Stimulated activated CD4-positive, alpha-beta T cell treated with anti-CD3 and anti-CD28 coated beads, Interleukin-2, amount 100 ng/mL, for 24 hours (primary cell): Measurements from ENCODE around the gene NUDT15.
"Not testable (repeated sequence)": the region's sequence is repeated elsewhere in the genome, so short reads cannot be mapped to it uniquely, and the experiment has no call there.

Source experiments
- DNase-seq, 2 donors: peaks; one replicate each; pipeline ENCODE4 v3.0.0-alpha.2; 2020

Gene NUDT15

DNA sequence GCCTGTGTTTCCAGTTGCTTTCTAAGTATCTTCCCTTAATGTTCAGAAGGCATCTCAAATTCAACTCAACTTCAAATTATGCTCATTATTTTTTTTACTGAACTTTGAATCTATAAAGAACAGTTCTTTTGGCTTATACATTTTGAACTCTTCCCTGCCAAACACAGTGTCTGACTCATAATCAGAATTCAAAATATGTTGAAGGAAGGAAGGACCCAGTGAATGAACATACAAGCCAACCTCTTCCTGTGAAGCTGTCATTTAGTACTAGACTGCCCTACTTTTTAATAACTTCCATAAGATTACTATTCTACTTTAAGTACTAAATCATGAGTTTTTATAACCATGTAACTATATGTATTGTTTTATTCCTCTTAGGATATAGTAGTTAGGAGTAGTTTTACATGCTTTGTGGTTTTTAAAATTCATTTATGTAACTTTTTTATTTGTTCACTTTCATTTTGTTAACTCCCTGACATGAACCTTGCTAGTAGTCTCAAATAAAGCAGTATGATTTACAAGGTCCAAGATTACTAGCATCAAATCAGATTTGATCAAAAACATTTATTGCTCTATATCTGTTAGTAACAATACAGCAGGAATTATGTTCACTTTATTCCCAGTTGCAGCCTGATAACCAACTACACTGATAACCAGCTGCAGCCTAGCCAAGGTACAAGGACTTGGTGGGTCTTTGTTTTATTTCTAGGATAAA lies 6.4 kb downstream of the NUDT15 start:
- no peak for DNase-seq

- no peak for DNase-seq
These were observed 13.0 kb downstream of the NUDT15 start for GRCh38 chr13:48050550-48050949.

DNA sequence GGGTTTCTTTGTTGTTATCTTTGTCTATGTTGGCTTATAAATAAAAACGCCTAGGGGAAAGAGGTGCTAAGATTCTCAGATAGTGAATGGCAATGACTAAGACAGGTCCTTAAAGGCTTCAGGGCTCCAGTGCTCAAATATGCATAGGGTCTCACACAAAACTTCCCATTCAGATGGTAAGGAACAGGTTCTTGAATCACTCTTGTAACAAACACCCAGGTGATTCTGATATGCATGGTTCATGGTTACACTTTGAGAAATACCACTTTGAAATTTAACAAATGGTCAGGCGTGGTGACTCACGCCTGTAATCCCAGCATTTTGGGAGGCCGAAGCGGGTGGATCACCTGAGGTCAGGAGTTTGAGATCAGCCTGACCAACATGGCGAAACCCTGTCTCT lies 17.1 kb downstream of the NUDT15 start:
- DNase-seq: no peak

- no peak for DNase-seq
These were observed 18.2 kb downstream of the NUDT15 start for GRCh38 chr13:48055712-48056111.

GRCh38 chr13:48058536-48058935 lies 21.0 kb downstream of the NUDT15 start:
- DNase-seq: not testable (repeated sequence)

GRCh38 chr13:48059951-48060350 lies 22.4 kb downstream of the NUDT15 start:
- not testable (repeated sequence) for DNase-seq

- peak; percentile 7 to 21 for DNase-seq
These were observed 28.9 kb downstream of the NUDT15 start for GRCh38 chr13:48066310-48066989.

DNA sequence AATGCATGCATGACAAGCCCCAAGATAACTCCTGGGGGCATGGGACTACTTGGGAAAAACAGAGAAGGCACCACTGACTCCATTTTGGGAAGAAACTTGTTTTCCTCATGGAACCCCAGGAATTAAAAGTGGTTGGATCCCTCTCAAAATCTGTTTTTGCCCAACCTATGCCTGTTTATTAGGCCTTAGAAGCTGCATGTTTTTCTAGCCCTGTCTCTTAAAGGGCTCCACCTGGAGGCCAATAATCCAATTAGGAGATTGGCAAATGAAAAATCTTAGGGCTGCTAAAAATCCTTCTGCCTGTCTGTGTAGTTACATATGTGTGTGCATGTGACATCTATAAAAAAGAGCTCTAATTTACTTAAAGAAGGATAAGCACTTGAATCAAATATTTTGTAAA lies 30.5 kb downstream of the NUDT15 start:
- DNase-seq: no peak

DNA sequence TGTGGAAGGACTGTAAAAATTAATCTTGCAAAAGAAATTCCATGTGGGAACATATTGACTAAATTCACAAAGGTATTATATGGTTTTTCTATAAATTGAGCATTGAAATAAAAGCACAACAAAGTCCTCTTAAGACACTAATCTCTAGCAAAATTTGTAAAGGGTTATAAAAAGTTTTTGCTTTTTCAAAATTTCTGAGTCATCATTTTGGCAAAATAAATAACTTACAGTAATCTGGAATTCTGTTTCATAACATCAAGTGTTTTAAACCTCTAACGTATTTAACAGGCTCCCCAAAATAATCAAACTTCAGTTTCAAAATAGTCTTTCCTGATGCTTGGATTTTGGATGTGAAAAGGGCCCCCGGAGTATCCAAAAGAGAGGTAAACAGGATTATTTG lies 31.4 kb downstream of the NUDT15 start:
- no peak for DNase-seq

DNA sequence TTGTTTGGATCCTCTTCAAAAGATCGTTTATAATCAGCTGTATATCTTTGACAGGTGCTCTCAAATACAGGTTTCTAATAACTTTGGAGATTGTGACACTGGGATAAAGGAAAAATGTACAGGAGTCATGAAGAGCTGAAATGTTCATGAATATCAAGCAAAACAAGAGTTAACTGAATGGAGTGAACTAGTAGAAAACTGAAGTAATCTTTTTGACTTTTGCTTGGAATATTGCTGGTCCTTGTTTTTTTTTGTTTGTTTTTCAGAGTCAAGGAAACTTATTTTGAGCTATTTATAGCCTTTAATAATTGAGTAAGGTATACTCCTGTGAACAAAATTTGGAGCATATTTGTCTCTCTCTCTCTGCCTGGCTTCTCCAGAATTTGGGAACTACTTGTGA lies 32.0 kb downstream of the NUDT15 start:
- no peak for DNase-seq

GRCh38 chr13:48070942-48071341 lies 33.4 kb downstream of the NUDT15 start:
- DNase-seq: no peak

DNA sequence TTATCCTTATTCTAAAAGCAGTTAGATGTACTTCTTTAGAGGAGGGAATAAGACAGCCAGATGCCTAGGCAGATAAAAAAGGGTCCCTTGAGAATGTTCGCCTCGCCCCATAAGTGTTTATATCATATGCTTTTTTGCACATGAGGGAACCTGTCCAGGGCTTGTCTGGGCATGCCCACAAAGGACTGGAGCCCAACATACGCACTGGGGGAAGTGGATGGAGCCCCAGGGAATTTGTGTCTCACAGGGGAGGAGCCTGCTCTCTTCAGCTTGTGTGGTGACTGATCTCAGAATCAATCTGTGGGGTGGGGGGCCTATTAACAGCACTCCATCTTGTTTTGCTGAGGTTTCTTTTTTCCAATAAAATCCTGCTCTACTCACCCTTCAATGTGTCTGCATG lies 34.8 kb downstream of the NUDT15 start:
- no peak for DNase-seq

- DNase-seq: no peak
These were observed 35.3 kb downstream of the NUDT15 start for GRCh38 chr13:48072787-48073186.

DNA sequence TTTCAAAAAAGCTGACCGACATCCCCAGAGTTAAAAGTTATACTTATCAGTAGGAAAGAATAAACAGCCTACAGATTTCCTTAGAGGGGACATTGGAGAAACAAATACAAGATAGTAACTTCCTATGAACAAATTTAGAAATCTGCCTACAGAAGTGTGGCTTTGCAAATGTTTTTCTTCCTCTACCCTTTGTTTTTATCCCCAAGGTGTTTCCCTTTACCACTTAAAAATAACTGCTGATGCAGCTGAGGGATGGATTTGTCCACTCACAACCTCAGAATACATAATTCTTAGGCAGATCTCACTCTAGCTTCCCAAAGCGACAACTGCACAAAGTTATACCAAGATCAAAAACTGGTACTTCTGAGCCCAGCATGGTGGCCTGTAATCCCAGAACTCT lies 36.5 kb downstream of the NUDT15 start:
- DNase-seq: no peak

GRCh38 chr13:48078251-48078656 lies 40.7 kb downstream of the NUDT15 start:
- DNase-seq: no peak

- no peak for DNase-seq
These were observed 44.2 kb downstream of the NUDT15 start for GRCh38 chr13:48081739-48082138.

- DNase-seq: no peak
These were observed 48.7 kb downstream of the NUDT15 start for GRCh38 chr13:48086272-48086671.

DNA sequence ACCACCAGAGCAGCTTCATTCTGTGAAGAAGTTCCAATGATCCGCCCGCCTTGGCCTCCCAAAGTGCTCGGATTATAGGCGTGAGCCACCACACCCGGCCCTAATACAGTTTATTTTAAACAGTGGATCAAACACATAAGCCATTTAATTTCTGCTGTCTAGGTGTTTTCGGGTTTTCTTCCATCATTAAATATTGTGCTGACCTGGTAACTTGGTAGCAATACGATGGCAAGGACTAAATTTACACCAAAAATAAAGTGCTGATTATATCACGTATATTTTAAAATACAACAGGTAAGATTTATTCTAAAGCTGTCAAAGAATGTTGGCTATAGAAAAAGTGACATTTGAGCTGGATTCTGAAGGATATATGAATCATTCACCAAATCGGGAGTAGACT lies 56.1 kb downstream of the NUDT15 start:
- DNase-seq: no peak

GRCh38 chr13:48094404-48094780 lies 56.9 kb downstream of the NUDT15 start:
- peak in 1 of 2 donors; percentile 4 for DNase-seq

DNA sequence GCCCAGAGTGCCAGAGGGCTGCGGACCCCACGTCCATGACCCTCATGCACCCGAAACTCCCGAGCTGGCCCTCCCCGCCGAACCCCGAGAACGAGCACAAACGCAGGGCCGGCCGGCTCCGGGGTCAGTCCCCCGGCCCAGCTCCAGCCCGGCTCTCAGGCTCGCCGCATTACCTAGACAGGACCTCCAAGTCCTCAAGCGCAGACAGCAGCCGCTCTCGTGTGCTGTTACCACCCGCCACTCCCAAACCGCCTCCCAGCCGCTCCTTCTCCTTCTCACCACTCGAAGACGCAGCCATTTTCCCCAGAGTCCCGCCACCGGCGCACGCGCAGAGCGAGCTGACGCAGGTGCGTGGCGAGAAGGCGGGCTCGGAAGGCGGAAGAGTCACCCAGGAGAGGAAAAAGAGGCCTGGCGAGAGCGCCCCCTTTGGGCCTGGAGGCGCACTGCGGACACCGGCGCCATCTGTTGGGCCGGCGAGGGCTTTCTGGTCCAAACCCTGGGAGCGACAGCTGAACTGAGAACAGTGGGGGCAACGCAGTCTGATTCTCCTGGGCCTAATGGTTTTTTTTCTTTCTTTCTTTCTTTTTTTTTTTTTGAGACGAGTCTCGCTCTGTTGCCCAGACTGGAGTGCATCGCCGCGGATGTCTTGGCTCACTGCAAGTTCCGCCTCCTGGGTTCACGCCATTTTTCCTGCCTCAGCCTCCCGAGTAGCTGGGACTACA lies 57.4 kb downstream of the NUDT15 start, which contains the start of gene MED4:
Gene MED4 (minus strand): TSS at position 324 of the 722 bp plus-strand sequence. CDS start 26 bp downstream, at position 298.
- DNase-seq: peak; percentile 98 to 99

GRCh38 chr13:48096670-48097069 lies 59.1 kb downstream of the NUDT15 start:
- DNase-seq: no peak
